Skeletal muscle cell (primary cell): Measurements from ENCODE around the gene CHCHD1.
"Not testable (repeated sequence)": the region's sequence is repeated elsewhere in the genome, so short reads cannot be mapped to it uniquely, and the experiment has no call there.

Experiments
- DNase-seq: peaks from one replicate; pipeline ENCODE4 v3.0.0-alpha.2; 2010; ENCODE audit warnings: low read depth
- H3K4me3 ChIP-seq: 2 replicates; pipeline ENCODE4 v1.5.1; 2011; ENCODE audit warnings: low read depth, mild to moderate bottlenecking, control low read depth, low read length, moderate library complexity

CHCHD1 gene

DNA sequence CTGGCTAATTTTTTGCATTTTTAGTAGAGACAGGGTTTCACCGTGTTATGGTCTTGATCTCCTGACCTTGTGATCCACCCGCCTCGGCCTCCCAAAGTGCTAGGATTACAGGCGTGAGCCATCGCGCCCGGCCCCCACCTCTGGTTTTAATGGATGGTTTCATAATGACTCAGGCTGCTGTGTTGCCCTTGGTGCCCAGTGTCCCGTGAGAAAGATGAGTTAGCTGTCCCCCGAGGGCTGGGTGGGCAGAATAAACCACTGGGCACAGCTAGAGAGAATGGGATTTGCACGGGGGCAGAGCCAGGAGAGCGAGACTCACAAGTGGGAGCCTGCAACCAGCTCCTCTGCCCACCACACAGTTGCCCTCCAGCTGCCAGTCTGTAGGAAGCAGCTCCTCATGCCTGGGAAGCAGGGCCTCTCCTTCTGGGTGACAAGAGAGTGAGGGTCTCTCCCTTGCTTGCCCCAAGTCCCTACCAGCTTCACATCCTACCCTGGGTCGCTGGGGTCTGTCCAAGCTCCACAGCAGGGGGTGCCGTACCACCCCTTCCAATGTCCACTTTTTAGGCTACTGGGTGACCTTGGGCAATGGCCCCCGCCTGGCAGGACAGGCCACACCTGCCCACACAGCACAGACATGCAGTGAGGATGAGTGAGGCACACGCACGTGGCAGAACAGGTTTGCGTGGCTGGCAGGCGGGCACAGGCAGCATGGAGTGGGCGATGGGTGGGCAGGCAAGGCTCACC lies 45.7 kb downstream of the CHCHD1 start:
- H3K4me3 ChIP-seq, result no peak overlapping the region
- DNase-seq, result no peak

DNA sequence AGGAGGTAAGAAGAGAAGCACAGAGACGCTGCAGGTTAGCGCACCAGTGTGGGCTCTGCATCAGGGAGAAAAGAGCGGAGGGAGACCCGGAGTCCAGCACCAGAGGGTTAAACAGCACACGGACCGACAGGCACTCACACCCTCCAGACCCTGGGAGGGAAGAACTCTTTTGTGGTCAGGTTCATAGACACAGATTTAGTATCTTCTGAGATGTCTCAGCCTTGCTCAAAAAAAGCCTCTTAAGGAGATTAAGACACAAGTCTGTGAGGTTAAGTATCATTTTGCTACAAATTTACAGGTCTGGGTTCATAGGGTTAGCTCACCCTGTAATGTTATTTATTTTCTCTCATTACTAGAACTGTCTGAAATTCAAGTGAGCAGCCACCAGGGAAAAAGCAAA lies 46.3 kb downstream of the CHCHD1 start:
- no peak for DNase-seq
- no peak overlapping the region for H3K4me3 ChIP-seq

DNA sequence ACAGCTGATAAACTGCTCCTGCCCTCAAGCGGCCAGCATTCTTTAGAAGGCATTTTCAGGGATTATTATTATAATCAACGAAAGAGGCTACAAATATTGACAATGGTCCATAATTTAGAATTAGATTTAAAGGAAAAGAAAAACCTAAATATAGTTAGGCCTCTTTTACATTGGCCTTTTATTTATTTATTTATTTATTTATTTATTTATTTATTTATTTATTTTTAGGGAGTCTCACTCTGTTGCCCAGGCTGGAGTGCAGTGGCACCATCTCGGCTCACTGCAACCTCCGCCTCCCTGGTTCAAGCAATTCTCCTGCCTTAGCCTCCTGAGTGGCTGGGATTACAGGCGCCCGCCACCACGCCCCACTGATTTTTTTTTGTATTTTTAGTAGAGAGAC lies 47.2 kb downstream of the CHCHD1 start:
- not testable (repeated sequence) for DNase-seq, H3K4me3 ChIP-seq
